Erythroblast (primary cell): ENCODE measurements around the gene RASGRP3.

Experiments used
- GATA1 ChIP-seq: IDR thresholded peaks from 2 replicates; pipeline ENCODE4 v1.6.1; 2011; ENCODE audit warnings: low read depth, mild to moderate bottlenecking, control low read depth, low read length, moderate library complexity
- POLR2A ChIP-seq: IDR thresholded peaks from 2 replicates; pipeline ENCODE4 v1.6.1; 2011; ENCODE audit warnings: mild to moderate bottlenecking, low read length

GRCh38 chr2:33451214-33451613 is 25.2 kb upstream of the RASGRP3 start:
- TF ChIP-seq POLR2A (no peak), GATA1 (no peak)
